ENCODE results near the gene RIOK3.
"Not testable (repeated sequence)": the region's sequence is repeated elsewhere in the genome, so short reads cannot be mapped to it uniquely, and the experiment has no call there.

RIOK3 gene, protein sequence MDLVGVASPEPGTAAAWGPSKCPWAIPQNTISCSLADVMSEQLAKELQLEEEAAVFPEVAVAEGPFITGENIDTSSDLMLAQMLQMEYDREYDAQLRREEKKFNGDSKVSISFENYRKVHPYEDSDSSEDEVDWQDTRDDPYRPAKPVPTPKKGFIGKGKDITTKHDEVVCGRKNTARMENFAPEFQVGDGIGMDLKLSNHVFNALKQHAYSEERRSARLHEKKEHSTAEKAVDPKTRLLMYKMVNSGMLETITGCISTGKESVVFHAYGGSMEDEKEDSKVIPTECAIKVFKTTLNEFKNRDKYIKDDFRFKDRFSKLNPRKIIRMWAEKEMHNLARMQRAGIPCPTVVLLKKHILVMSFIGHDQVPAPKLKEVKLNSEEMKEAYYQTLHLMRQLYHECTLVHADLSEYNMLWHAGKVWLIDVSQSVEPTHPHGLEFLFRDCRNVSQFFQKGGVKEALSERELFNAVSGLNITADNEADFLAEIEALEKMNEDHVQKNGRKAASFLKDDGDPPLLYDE

GRCh38 chr18:23452728-23453679 lies at the start of gene RIOK3:
RIOK3 (plus strand) TSS chr18:23453287; CDS start chr18:23453440, 153 bp downstream.
- Mint-ChIP-seq H3K4me3 (peak within 1 kb of the TSS; percentile 99), H3K4me1 (ENCODE audit: low read depth) (peaks cover 34% of the 10 kb centered on the region), H3K27ac (peak within 1 kb of the TSS; percentile 92), H3K27me3 (ENCODE audit: low read depth) (peaks cover 6% of the 10 kb centered on the region), H3K9me3 (no peaks in the 10 kb centered on the region), H3K36me3 (ENCODE audit: low read depth) (peaks cover 2% of the 10 kb centered on the region)

GRCh38 chr18:23403310-23403709 lies 49.8 kb upstream of the RIOK3 start:
- peaks cover 5% of the 10 kb centered on the region for H3K4me1 Mint-ChIP-seq (ENCODE audit: low read depth)
- H3K36me3 Mint-ChIP-seq (ENCODE audit: low read depth), result no peaks in the 10 kb centered on the region
- no peak overlapping the region for H3K27ac Mint-ChIP-seq
- H3K27me3 Mint-ChIP-seq (ENCODE audit: low read depth), result no peaks in the 10 kb centered on the region
- no peaks in the 10 kb centered on the region for H3K9me3 Mint-ChIP-seq
- no peak overlapping the region for H3K4me3 Mint-ChIP-seq

GRCh38 chr18:23405636-23406035 lies 47.5 kb upstream of the RIOK3 start:
- Mint-ChIP-seq H3K36me3 (ENCODE audit: low read depth) (no peaks in the 10 kb centered on the region), H3K27ac (no peak overlapping the region), H3K4me3 (no peak overlapping the region), H3K9me3 (no peaks in the 10 kb centered on the region), H3K27me3 (ENCODE audit: low read depth) (no peaks in the 10 kb centered on the region), H3K4me1 (ENCODE audit: low read depth) (no peaks in the 10 kb centered on the region)

DNA sequence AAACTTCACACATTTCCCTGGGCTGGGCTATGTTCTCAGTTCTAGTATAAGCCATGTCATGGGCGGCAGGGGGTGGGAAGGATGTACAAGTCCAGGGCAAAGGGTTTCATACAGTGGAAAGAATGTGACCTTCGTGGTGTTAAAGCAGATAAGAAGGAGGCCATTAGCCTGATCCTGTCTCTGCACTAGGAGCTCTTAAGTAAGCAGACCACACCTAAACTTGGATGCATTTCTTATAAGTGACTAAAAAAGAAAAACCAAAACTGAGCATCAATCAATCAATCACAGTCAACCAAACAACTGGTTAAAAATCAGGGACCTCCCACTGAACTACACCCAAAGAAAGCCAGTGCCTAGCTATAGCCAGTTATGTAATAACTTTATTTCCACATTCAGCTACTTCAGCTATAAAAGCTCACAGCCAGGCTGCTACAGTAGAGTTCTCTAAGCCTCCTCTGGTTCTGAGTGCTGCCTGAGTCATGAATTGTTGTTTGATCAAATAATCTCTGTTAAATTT lies 46.8 kb upstream of the RIOK3 start:
- no peak overlapping the region for H3K4me3 Mint-ChIP-seq
- no peaks in the 10 kb centered on the region for H3K36me3 Mint-ChIP-seq (ENCODE audit: low read depth)
- H3K9me3 Mint-ChIP-seq, result no peaks in the 10 kb centered on the region
- no peak overlapping the region for H3K27ac Mint-ChIP-seq
- H3K27me3 Mint-ChIP-seq (ENCODE audit: low read depth), result no peaks in the 10 kb centered on the region
- no peaks in the 10 kb centered on the region for H3K4me1 Mint-ChIP-seq (ENCODE audit: low read depth)

DNA sequence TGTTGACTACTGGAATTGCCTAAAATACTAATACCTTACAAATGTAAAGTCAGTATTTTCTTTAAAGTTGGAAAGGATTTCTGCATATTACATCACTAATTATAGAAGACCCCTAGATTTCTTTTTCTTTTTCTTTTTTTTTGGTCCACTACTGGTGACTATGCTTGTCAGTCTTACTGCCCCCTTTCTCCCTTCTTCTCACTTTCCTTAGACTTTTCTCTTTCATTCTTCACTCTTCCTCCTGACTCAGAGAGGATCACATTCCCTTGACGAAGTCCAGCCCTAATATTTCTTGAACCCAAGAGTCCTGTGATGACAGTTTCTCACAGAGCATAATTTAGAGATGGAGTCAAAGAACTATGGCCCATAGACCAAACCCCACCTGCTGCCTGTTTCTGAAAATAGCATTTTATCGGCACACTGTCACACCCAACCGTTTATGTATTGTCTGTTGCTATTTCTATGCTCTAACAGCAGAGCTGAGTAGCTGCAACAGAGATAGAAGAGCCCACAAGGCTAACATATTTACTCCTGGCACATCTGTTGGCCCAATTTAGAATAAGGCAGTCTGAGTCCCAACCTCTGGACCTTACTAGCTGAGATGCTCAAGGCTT lies 40.6 kb upstream of the RIOK3 start:
- H3K9me3 Mint-ChIP-seq, result no peaks in the 10 kb centered on the region
- no peak overlapping the region for H3K27ac Mint-ChIP-seq
- no peaks in the 10 kb centered on the region for H3K4me1 Mint-ChIP-seq (ENCODE audit: low read depth)
- no peak overlapping the region for H3K4me3 Mint-ChIP-seq
- H3K27me3 Mint-ChIP-seq (ENCODE audit: low read depth), result no peaks in the 10 kb centered on the region
- no peaks in the 10 kb centered on the region for H3K36me3 Mint-ChIP-seq (ENCODE audit: low read depth)

- H3K9me3 Mint-ChIP-seq, result no peaks in the 10 kb centered on the region
- H3K4me3 Mint-ChIP-seq, result no peak overlapping the region
- H3K36me3 Mint-ChIP-seq (ENCODE audit: low read depth), result no peaks in the 10 kb centered on the region
- H3K27ac Mint-ChIP-seq, result no peak overlapping the region
- no peaks in the 10 kb centered on the region for H3K4me1 Mint-ChIP-seq (ENCODE audit: low read depth)
- H3K27me3 Mint-ChIP-seq (ENCODE audit: low read depth), result no peaks in the 10 kb centered on the region
Observed at GRCh38 chr18:23415515-23415914, 37.6 kb upstream of the RIOK3 start.

- Mint-ChIP-seq H3K4me1 (ENCODE audit: low read depth) (no peaks in the 10 kb centered on the region), H3K9me3 (no peaks in the 10 kb centered on the region), H3K27ac (no peak overlapping the region), H3K36me3 (ENCODE audit: low read depth) (no peaks in the 10 kb centered on the region), H3K4me3 (no peak overlapping the region), H3K27me3 (ENCODE audit: low read depth) (no peaks in the 10 kb centered on the region)
Observed at GRCh38 chr18:23416298-23416697, 36.8 kb upstream of the RIOK3 start.

DNA sequence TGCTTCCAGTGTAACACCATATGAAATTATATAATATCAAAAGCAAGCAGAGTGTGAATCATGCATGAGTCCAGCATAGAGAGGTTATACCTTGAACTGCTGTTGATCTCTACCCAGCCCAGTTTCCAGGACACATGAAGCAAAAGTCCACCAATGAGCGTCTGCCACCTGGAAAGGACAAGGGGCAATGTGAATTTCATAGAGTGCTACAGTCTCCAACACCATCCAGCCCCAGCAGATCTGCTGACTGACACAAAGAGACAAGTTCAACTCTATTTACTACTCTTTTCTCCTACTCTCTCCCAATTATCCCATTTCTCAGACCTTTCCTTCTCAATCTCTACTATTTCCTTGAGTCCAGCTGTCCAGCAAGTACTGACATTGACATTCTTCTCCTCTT lies 31.8 kb upstream of the RIOK3 start:
- Mint-ChIP-seq H3K4me1 (ENCODE audit: low read depth) (no peaks in the 10 kb centered on the region), H3K27me3 (ENCODE audit: low read depth) (no peaks in the 10 kb centered on the region), H3K4me3 (no peak overlapping the region), H3K9me3 (no peaks in the 10 kb centered on the region), H3K27ac (no peak overlapping the region), H3K36me3 (ENCODE audit: low read depth) (no peaks in the 10 kb centered on the region)

- H3K36me3 Mint-ChIP-seq (ENCODE audit: low read depth), result no peaks in the 10 kb centered on the region
- H3K9me3 Mint-ChIP-seq, result no peaks in the 10 kb centered on the region
- H3K27ac Mint-ChIP-seq, result no peak overlapping the region
- H3K4me1 Mint-ChIP-seq (ENCODE audit: low read depth), result no peaks in the 10 kb centered on the region
- H3K4me3 Mint-ChIP-seq, result no peak overlapping the region
- no peaks in the 10 kb centered on the region for H3K27me3 Mint-ChIP-seq (ENCODE audit: low read depth)
Observed at GRCh38 chr18:23422751-23423418, 30.2 kb upstream of the RIOK3 start.

GRCh38 chr18:23424616-23425015 lies 28.5 kb upstream of the RIOK3 start:
- H3K4me1 Mint-ChIP-seq (ENCODE audit: low read depth), result no peaks in the 10 kb centered on the region

DNA sequence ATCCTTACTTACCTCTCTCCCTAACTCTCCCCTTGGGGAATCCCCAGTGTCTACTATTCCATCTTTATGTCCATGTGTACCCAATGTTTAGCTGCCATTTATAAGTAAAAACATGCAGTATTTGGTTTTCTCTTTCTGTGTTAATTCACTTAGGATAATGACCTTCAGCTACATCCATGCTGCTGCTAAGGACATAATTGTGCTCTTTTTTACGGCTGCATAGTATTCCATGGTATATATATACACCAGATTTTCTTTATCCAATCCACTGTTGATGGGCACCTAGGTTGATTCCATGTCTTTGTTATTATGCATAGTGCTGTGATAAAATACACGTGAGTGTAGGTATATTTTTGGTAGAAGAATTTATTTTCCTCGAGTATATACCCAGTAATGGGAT lies 24.3 kb upstream of the RIOK3 start:
- no peaks in the 10 kb centered on the region for H3K4me1 Mint-ChIP-seq (ENCODE audit: low read depth)
- H3K27ac Mint-ChIP-seq, result no peak overlapping the region
- H3K4me3 Mint-ChIP-seq, result no peak overlapping the region
- no peaks in the 10 kb centered on the region for H3K36me3 Mint-ChIP-seq (ENCODE audit: low read depth)
- no peaks in the 10 kb centered on the region for H3K9me3 Mint-ChIP-seq
- no peaks in the 10 kb centered on the region for H3K27me3 Mint-ChIP-seq (ENCODE audit: low read depth)

More at GRCh38 chr18:23424616-23425015, 28.5 kb upstream of the RIOK3 start:
- Mint-ChIP-seq H3K9me3 (no peaks in the 10 kb centered on the region), H3K36me3 (ENCODE audit: low read depth) (no peaks in the 10 kb centered on the region), H3K27ac (no peak overlapping the region), H3K4me3 (no peak overlapping the region), H3K27me3 (ENCODE audit: low read depth) (no peaks in the 10 kb centered on the region)

DNA sequence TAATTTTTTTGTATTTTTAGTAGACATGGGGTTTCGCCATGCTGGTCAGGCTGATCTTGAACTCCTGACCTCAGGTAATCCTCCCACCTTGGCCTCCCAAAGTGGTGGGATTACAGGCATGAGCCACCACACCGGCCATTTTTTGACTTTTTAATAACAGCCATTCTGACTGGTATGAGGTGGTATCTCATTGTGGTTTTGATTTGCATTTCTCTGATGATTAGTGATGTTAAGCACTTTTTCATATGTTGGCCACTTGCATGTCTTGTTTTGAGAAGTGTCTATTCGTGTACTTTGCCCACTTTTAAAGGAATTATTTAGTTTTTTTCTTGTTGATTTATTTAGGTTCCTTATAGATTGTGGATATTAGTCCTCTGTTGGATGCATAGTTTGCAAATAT lies 23.5 kb upstream of the RIOK3 start:
- not testable (repeated sequence) for H3K4me3 Mint-ChIP-seq; H3K27ac Mint-ChIP-seq; H3K9me3 Mint-ChIP-seq; H3K27me3 Mint-ChIP-seq (ENCODE audit: low read depth); H3K36me3 Mint-ChIP-seq (ENCODE audit: low read depth); H3K4me1 Mint-ChIP-seq (ENCODE audit: low read depth)

GRCh38 chr18:23433360-23433759 lies 19.7 kb upstream of the RIOK3 start:
- H3K36me3 Mint-ChIP-seq (ENCODE audit: low read depth), result no peaks in the 10 kb centered on the region

More at GRCh38 chr18:23433360-23433759, 19.7 kb upstream of the RIOK3 start:
- no peak overlapping the region for H3K4me3 Mint-ChIP-seq
- H3K27ac Mint-ChIP-seq, result no peak overlapping the region
- no peaks in the 10 kb centered on the region for H3K27me3 Mint-ChIP-seq (ENCODE audit: low read depth)
- peaks cover 12% of the 10 kb centered on the region for H3K4me1 Mint-ChIP-seq (ENCODE audit: low read depth)
- H3K9me3 Mint-ChIP-seq, result no peaks in the 10 kb centered on the region
